Erythroblast (primary cell): Measurements from ENCODE around the gene PDE4D.

ENCODE experiments used
- GATA1 ChIP-seq: IDR thresholded peaks from 2 replicates; pipeline ENCODE4 v1.6.1; 2011; ENCODE audit warnings: low read depth, mild to moderate bottlenecking, control low read depth, low read length, moderate library complexity
- POLR2A ChIP-seq: IDR thresholded peaks from 2 replicates; pipeline ENCODE4 v1.6.1; 2011; ENCODE audit warnings: mild to moderate bottlenecking, low read length

- TF ChIP-seq POLR2A: no peak
- TF ChIP-seq GATA1: no peak
These were observed 406.3 kb downstream of the PDE4D start for GRCh38 chr5:59487068-59487686.
